ENCODE measurements around the gene DLG1. TPM values are rescaled to one million over a fixed set of nuclear protein-coding genes. Genes with fewer than 3 reads are reported as not detected.
A peak's percentile ranks its signal among the peaks of the same experiment; 100 is the strongest.

Gene DLG1
- total RNA-seq, 1 experiment from 2014 or later: 27.1 TPM

- DNase-seq: peak; percentile 31
- no peak overlapping the region for H3K4me3 ChIP-seq (ENCODE audit: insufficient read depth, low read depth, low read length)
- H3K27me3 ChIP-seq (ENCODE audit: control insufficient read depth, insufficient read depth, low read length): no peaks in the 10 kb centered on the region
These were observed 35.7 kb upstream of the DLG1 start for GRCh38 chr3:197333901-197334639.

DNA sequence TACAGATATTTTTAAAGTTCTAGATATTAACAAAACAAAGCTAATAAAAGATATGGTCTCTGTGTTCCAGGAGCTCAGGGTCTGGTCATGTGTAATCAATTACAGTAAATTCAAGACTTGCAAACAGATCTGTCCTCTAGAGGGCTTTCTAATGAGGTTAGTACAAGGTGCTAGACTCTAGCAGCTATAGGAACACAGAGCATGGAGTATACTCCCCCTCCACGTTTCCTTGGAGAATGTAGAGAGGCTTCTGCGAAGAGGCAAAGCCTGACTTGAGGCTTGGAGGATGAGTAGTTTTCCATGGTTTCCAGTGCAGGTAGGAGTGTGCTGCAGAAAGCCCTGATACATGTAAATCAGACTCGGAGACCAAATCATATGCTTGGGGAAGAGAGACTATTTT is 32.7 kb upstream of the DLG1 start:
- Histone ChIP-seq H3K27me3 (ENCODE audit: control insufficient read depth, insufficient read depth, low read length) (no peaks in the 10 kb centered on the region), H3K36me3 (replicated peaks; ENCODE audit: control insufficient read depth, insufficient read depth, low read length) (no peaks in the 10 kb centered on the region), H3K4me3 (ENCODE audit: insufficient read depth, low read depth, low read length) (no peak overlapping the region)
- DNase-seq: peak; percentile 40

More at GRCh38 chr3:197333901-197334639, 35.7 kb upstream of the DLG1 start:
- H3K36me3 ChIP-seq (replicated peaks; ENCODE audit: control insufficient read depth, insufficient read depth, low read length): no peaks in the 10 kb centered on the region

DNA sequence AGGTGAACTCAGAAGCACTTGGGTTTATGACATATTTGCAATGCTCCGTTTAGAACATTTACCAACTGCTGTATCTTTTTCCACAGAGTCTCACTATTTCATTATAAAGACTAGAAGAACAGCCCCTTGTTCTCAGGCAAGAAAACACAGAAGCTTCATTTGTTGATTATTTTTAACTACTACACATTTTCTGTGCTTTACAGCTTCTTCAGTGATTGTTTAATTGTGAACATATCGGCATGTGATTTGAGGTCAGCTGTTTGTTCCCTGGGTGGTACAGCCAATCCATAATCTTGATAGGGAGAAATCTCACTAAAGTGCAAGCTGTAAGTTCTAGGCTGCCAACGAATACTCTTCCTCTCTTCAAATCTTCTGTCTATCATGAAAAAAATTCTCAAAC is 31.0 kb upstream of the DLG1 start:
- no peak overlapping the region for H3K4me3 ChIP-seq (ENCODE audit: insufficient read depth, low read depth, low read length)
- DNase-seq: no peak

DNA sequence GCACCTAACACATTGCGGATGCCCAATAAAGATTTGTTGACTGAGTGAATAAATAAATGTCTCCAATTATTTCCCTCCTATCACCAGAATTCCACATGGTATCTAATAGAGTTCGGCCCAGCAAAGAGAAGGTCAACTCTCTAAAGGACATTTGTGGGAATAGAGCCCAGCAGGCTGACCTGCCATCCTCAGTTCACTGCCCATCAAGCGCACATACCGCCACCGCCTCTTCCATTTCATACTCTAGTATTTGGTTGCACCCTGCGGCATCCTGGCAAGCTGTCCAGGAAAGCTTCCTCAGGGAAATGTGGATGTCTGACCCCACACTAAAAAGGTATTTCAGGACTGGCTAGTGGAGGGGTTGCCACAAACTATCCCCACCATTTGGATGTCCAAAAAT is 29.8 kb upstream of the DLG1 start:
- DNase-seq: no peak
- Histone ChIP-seq H3K36me3 (replicated peaks; ENCODE audit: control insufficient read depth, insufficient read depth, low read length) (no peaks in the 10 kb centered on the region), H3K27me3 (ENCODE audit: control insufficient read depth, insufficient read depth, low read length) (no peaks in the 10 kb centered on the region), H3K4me3 (ENCODE audit: insufficient read depth, low read depth, low read length) (no peak overlapping the region)

More for the DNA sequence above, 31.0 kb upstream of the DLG1 start:
- H3K36me3 ChIP-seq (replicated peaks; ENCODE audit: control insufficient read depth, insufficient read depth, low read length): no peaks in the 10 kb centered on the region
- H3K27me3 ChIP-seq (ENCODE audit: control insufficient read depth, insufficient read depth, low read length): no peaks in the 10 kb centered on the region

DNA sequence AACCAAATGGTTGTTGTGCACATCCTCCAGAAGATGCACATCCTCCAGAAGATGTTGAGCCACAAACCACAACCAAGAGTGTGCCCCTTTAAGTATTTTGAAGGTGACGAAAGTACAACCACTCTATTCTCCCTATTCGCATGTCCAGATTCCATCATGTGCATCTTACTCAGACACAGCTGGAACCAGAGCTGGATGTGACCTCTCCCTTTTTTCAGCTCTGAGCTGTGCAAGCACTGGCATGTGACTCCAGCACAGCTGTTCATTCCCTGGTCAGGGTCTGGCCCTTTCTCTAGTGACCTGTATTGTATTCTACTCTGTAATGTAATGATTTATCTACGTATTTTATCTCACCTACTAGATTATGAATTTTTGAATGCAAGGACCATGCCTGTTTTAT is 29.3 kb upstream of the DLG1 start:
- no peaks in the 10 kb centered on the region for H3K27me3 ChIP-seq (ENCODE audit: control insufficient read depth, insufficient read depth, low read length)
- no peaks in the 10 kb centered on the region for H3K36me3 ChIP-seq (replicated peaks; ENCODE audit: control insufficient read depth, insufficient read depth, low read length)
- no peak for DNase-seq
- no peak overlapping the region for H3K4me3 ChIP-seq (ENCODE audit: insufficient read depth, low read depth, low read length)

GRCh38 chr3:197325773-197326172 is 27.4 kb upstream of the DLG1 start:
- H3K27me3 ChIP-seq (ENCODE audit: control insufficient read depth, insufficient read depth, low read length): no peaks in the 10 kb centered on the region
- no peaks in the 10 kb centered on the region for H3K36me3 ChIP-seq (replicated peaks; ENCODE audit: control insufficient read depth, insufficient read depth, low read length)
- H3K4me3 ChIP-seq (ENCODE audit: insufficient read depth, low read depth, low read length): no peak overlapping the region
- no peak for DNase-seq

DNA sequence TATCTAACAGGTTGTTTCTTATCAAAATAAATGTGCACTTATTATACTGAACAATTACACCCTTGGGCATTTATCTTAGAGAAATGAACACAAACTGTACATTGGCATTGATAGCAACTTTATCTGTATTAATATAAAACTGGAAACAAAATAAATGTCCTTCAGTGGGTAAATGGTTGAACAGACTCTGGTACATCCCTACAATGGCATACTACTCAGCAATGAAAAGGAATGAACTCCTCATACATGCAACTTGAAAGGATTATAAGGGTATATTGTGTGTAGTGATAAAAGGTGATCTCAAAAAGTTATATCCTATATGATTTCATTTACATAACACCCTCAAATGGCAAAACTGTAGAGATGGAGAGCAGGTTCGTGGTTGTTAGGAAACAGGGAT is 23.7 kb upstream of the DLG1 start:
- H3K4me3 ChIP-seq (ENCODE audit: insufficient read depth, low read depth, low read length): no peak overlapping the region
- no peak for DNase-seq
- H3K27me3 ChIP-seq (ENCODE audit: control insufficient read depth, insufficient read depth, low read length): no peaks in the 10 kb centered on the region
- H3K36me3 ChIP-seq (replicated peaks; ENCODE audit: control insufficient read depth, insufficient read depth, low read length): no peaks in the 10 kb centered on the region

- Histone ChIP-seq H3K4me3 (ENCODE audit: insufficient read depth, low read depth, low read length) (no peak overlapping the region), H3K27me3 (ENCODE audit: control insufficient read depth, insufficient read depth, low read length) (no peaks in the 10 kb centered on the region), H3K36me3 (replicated peaks; ENCODE audit: control insufficient read depth, insufficient read depth, low read length) (no peaks in the 10 kb centered on the region)
- no peak for DNase-seq
These were observed 22.2 kb upstream of the DLG1 start for GRCh38 chr3:197320582-197320981.

- DNase-seq: no peak
- Histone ChIP-seq H3K36me3 (replicated peaks; ENCODE audit: control insufficient read depth, insufficient read depth, low read length) (no peaks in the 10 kb centered on the region), H3K27me3 (ENCODE audit: control insufficient read depth, insufficient read depth, low read length) (no peaks in the 10 kb centered on the region), H3K4me3 (ENCODE audit: insufficient read depth, low read depth, low read length) (no peak overlapping the region)
These were observed 19.0 kb upstream of the DLG1 start for GRCh38 chr3:197317250-197317963.

GRCh38 chr3:197312431-197312830 is 14.0 kb upstream of the DLG1 start:
- DNase-seq: no peak
- Histone ChIP-seq H3K36me3 (replicated peaks; ENCODE audit: control insufficient read depth, insufficient read depth, low read length) (no peaks in the 10 kb centered on the region), H3K4me3 (ENCODE audit: insufficient read depth, low read depth, low read length) (no peak overlapping the region), H3K27me3 (ENCODE audit: control insufficient read depth, insufficient read depth, low read length) (no peaks in the 10 kb centered on the region)

DNA sequence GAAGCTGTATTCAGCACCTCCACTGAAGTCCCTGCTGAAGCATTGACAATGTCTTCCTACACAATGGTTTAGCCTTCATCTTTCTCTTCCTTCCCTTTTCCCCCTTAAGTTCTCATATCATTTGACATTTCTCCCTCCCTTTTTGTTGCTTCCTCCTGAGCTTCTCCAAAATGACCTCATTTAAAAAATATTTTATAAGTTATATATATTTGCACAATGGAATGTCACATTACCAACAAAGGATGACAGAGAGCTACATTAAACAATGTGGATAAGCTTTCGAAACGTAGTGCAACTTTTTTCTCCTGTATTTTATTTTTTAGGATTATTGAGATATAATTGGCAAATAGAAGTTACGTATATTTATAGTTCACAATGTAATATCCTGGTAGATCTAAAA is 13.2 kb upstream of the DLG1 start:
- H3K36me3 ChIP-seq (replicated peaks; ENCODE audit: control insufficient read depth, insufficient read depth, low read length): no peaks in the 10 kb centered on the region
- no peak for DNase-seq
- no peak overlapping the region for H3K4me3 ChIP-seq (ENCODE audit: insufficient read depth, low read depth, low read length)
- H3K27me3 ChIP-seq (ENCODE audit: control insufficient read depth, insufficient read depth, low read length): no peaks in the 10 kb centered on the region

GRCh38 chr3:197309528-197310361 is 11.3 kb upstream of the DLG1 start:
- peak; percentile 29 for DNase-seq
- H3K27me3 ChIP-seq (ENCODE audit: control insufficient read depth, insufficient read depth, low read length): no peaks in the 10 kb centered on the region
- no peak overlapping the region for H3K4me3 ChIP-seq (ENCODE audit: insufficient read depth, low read depth, low read length)
- no peaks in the 10 kb centered on the region for H3K36me3 ChIP-seq (replicated peaks; ENCODE audit: control insufficient read depth, insufficient read depth, low read length)

- Histone ChIP-seq H3K36me3 (replicated peaks; ENCODE audit: control insufficient read depth, insufficient read depth, low read length) (no peaks in the 10 kb centered on the region), H3K4me3 (ENCODE audit: insufficient read depth, low read depth, low read length) (no peak overlapping the region), H3K27me3 (ENCODE audit: control insufficient read depth, insufficient read depth, low read length) (no peaks in the 10 kb centered on the region)
- no peak for DNase-seq
These were observed 10.2 kb upstream of the DLG1 start for GRCh38 chr3:197308591-197308990.

GRCh38 chr3:197306374-197307086 is 8.1 kb upstream of the DLG1 start:
- H3K27me3 ChIP-seq (ENCODE audit: control insufficient read depth, insufficient read depth, low read length): no peaks in the 10 kb centered on the region
- H3K4me3 ChIP-seq (ENCODE audit: insufficient read depth, low read depth, low read length): no peak overlapping the region
- H3K36me3 ChIP-seq (replicated peaks; ENCODE audit: control insufficient read depth, insufficient read depth, low read length): no peaks in the 10 kb centered on the region
- no peak for DNase-seq
